Liver (tissue), 9 donors: Measurements from ENCODE around the gene HILPDA. TPM values are rescaled to one million over a fixed set of nuclear protein-coding genes. Genes with fewer than 3 reads are reported as not detected.

Experiments used
- DNase-seq: peaks from one replicate; pipeline ENCODE4 v3.0.0-alpha.2; 2017; ENCODE audit warnings: low spot score
- H3K27ac ChIP-seq, 2 donors: one replicate each; pipeline ENCODE4 v1.7.0; 2013; ENCODE audit warnings: inconsistent platforms in 2 of 2, low read length in 2 of 2, control low read depth in 1 of 2, low read depth in 1 of 2, mild to moderate bottlenecking in 1 of 2
- H3K27me3 ChIP-seq, 4 donors: one replicate each; pipeline versions ENCODE4 v1.6.1 to v1.7.0; 2013; ENCODE audit warnings: low read length in 3 of 4, inconsistent platforms in 1 of 4, mild to moderate bottlenecking in 1 of 4, moderate library complexity in 1 of 4; ENCODE audit not compliant: control insufficient read depth in 4 of 4, insufficient read depth in 4 of 4
- H3K36me3 ChIP-seq, 4 donors: one replicate each; pipeline versions ENCODE4 v1.6.1 to v1.7.0; 2013; ENCODE audit warnings: low read length in 3 of 4, mild to moderate bottlenecking in 3 of 4, low read depth in 1 of 4, moderate library complexity in 1 of 4; ENCODE audit not compliant: control insufficient read depth in 4 of 4, insufficient read depth in 3 of 4
- H3K4me1 ChIP-seq, 4 donors: one replicate each; pipeline versions ENCODE4 v1.6.1 to v1.7.0; 2013; ENCODE audit warnings: low read length in 3 of 4, mild to moderate bottlenecking in 3 of 4, moderate library complexity in 1 of 4; ENCODE audit not compliant: control insufficient read depth in 4 of 4, insufficient read depth in 4 of 4
- H3K4me3 ChIP-seq, 3 donors: one replicate each; pipeline versions ENCODE4 v1.6.1 to v1.7.0; 2013; ENCODE audit warnings: low read length in 3 of 3, control low read depth in 1 of 3, low read depth in 1 of 3, mild to moderate bottlenecking in 1 of 3
- H3K9ac ChIP-seq, 2 donors: one replicate each; pipeline ENCODE4 v1.7.0; 2013; ENCODE audit warnings: low read length in 2 of 2, mild to moderate bottlenecking in 2 of 2, moderate library complexity in 2 of 2, control low read depth in 1 of 2, low read depth in 1 of 2
- H3K9me3 ChIP-seq, 4 donors: one replicate each; pipeline versions ENCODE4 v1.6.1 to v1.7.0; 2013; ENCODE audit warnings: low read length in 3 of 4; ENCODE audit not compliant: control insufficient read depth in 4 of 4
- EGR1 ChIP-seq, 2 donors: IDR thresholded peaks; 2 replicates each; pipeline ENCODE4 v1.6.1; 2016 to 2018; ENCODE audit warnings: antibody characterized with exemption in 2 of 2, low read depth in 2 of 2
- FOXA1 ChIP-seq: IDR thresholded peaks from 2 replicates; pipeline ENCODE4 v1.6.1; 2016; ENCODE audit warnings: antibody characterized with exemption
- FOXA2 ChIP-seq: IDR thresholded peaks from 2 replicates; pipeline ENCODE4 v1.6.1; 2016; ENCODE audit warnings: antibody characterized with exemption
- HNF4G ChIP-seq: IDR thresholded peaks from 2 replicates; pipeline ENCODE4 v1.6.1; 2016; ENCODE audit warnings: antibody characterized with exemption
- JUND ChIP-seq, 2 donors: IDR thresholded peaks; 2 replicates each; pipeline ENCODE4 v1.6.1; 2016; ENCODE audit warnings: antibody characterized with exemption in 2 of 2
- NR2F2 ChIP-seq: IDR thresholded peaks from 2 replicates; pipeline ENCODE4 v1.6.1; 2016; ENCODE audit warnings: antibody characterized with exemption
- RAD21 ChIP-seq, 2 donors: IDR thresholded peaks; 2 replicates each; pipeline ENCODE4 v1.6.1; 2016; ENCODE audit warnings: antibody characterized with exemption in 2 of 2, mild to moderate bottlenecking in 2 of 2
- RXRA ChIP-seq, 2 donors: IDR thresholded peaks; 2 replicates each; pipeline ENCODE4 v1.6.1; 2017 to 2018; ENCODE audit warnings: antibody characterized with exemption in 2 of 2, mild to moderate bottlenecking in 1 of 2
- SP1 ChIP-seq: IDR thresholded peaks from 2 replicates; pipeline ENCODE4 v1.6.1; 2018; ENCODE audit warnings: antibody characterized with exemption, mild to moderate bottlenecking
- TAF1 ChIP-seq: conservative IDR thresholded peaks from 2 replicates; pipeline ENCODE4 v1.6.1; 2016; ENCODE audit warnings: antibody characterized with exemption, mild to moderate bottlenecking
- YY1 ChIP-seq: IDR thresholded peaks from 2 replicates; pipeline ENCODE4 v1.6.1; 2016; ENCODE audit warnings: antibody characterized with exemption, mild to moderate bottlenecking
- WGBS: extraction: QIAGEN DNeasy Blood & Tissue Kit; methylation state at CpG from one replicate; pipeline ENCODE4 v1.1.7; 2013; 5-methylcytosine and 5-hydroxymethylcytosine counted together
- polyA plus RNA-seq, 2 donors: library from polyadenylated mRNA; stranded (reverse) in 1 of 2; unstranded in 1 of 2; fragments of 200-250 nt in 1 of 2; fragments of >200 nt in 1 of 2; fragmentation: Nextera tagmentation in 1 of 2; extraction: Ambion mirVana in 1 of 2; gene quantifications; one replicate each; pipeline versions ENCODE4 v1.2.1 to v1.2.3, GENCODE V29; 2013 to 2015
- total RNA-seq, 2 donors: library from RNA; depleted of rRNA; stranded (reverse); fragments of >200 nt; gene quantifications; one replicate each; pipeline ENCODE4 v1.2.3, GENCODE V29; 2014
- TF ChIP-seq, protein P1 (sequence below): IDR thresholded peaks from 2 replicates; pipeline ENCODE4 v1.6.1; 2016; ENCODE audit warnings: antibody characterized with exemption
- TF ChIP-seq, protein P2 (sequence below): IDR thresholded peaks from 2 replicates; pipeline ENCODE4 v1.6.1; 2016; ENCODE audit warnings: antibody characterized with exemption
- TF ChIP-seq, protein P3 (sequence below): IDR thresholded peaks from 2 replicates; pipeline ENCODE4 v1.6.1; 2016; ENCODE audit warnings: antibody characterized with exemption, mild to moderate bottlenecking
- TF ChIP-seq, protein P4 (sequence below): IDR thresholded peaks from 2 replicates; pipeline ENCODE4 v1.6.1; 2016; ENCODE audit warnings: antibody characterized with exemption
- donor health status: healthy.
- donor health status: healthy.
- donor health status: healthy.
- donor health status: healthy.
- donor health status: healthy.

Gene HILPDA
- total and polyA plus RNA-seq, 4 donors = 3.9 to 5.6 (median 5.2) TPM

DNA sequence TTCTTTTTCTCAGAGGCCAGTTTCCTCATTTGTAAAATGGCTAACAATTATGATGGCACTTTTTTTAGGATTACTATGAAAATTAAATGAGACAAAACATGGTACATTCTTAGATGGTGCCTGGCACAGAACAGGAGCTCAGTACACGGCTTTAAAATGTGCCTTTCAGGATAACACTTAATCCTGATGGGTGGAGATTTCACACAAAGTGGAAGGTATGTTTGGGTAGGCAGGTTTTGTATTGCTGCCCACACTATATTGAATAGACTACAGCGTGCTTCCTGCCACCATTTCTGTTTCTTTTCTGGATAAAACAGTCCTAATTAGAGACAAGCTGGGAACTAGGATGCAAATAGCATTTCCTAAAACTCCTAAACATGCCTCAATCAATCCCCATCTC lies 23.9 kb upstream of the HILPDA start:
- TF ChIP-seq, protein P1, sequence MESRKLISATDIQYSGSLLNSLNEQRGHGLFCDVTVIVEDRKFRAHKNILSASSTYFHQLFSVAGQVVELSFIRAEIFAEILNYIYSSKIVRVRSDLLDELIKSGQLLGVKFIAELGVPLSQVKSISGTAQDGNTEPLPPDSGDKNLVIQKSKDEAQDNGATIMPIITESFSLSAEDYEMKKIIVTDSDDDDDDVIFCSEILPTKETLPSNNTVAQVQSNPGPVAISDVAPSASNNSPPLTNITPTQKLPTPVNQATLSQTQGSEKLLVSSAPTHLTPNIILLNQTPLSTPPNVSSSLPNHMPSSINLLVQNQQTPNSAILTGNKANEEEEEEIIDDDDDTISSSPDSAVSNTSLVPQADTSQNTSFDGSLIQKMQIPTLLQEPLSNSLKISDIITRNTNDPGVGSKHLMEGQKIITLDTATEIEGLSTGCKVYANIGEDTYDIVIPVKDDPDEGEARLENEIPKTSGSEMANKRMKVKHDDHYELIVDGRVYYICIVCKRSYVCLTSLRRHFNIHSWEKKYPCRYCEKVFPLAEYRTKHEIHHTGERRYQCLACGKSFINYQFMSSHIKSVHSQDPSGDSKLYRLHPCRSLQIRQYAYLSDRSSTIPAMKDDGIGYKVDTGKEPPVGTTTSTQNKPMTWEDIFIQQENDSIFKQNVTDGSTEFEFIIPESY = no peak
- no peak for TF ChIP-seq HNF4G
- TF ChIP-seq TAF1 = no peak
- TF ChIP-seq RXRA (IDR thresholded peaks at IDR 0.05) = no peak
- TF ChIP-seq FOXA2 = no peak
- TF ChIP-seq EGR1 (IDR thresholded peaks at IDR 0.05; ENCODE audit: low read depth in 2 of 2) = no peak
- TF ChIP-seq JUND (IDR thresholded peaks at IDR 0.05) = no peak
- no peak for TF ChIP-seq RAD21 (IDR thresholded peaks at IDR 0.05)
- TF ChIP-seq, protein P2, sequence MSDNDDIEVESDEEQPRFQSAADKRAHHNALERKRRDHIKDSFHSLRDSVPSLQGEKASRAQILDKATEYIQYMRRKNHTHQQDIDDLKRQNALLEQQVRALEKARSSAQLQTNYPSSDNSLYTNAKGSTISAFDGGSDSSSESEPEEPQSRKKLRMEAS = no peak
- no peak for TF ChIP-seq FOXA1
- H3K4me1 ChIP-seq = no peaks in the 10 kb centered on the region
- H3K36me3 ChIP-seq = no peaks in the 10 kb centered on the region
- no peaks in the 10 kb centered on the region for H3K9me3 ChIP-seq
- H3K27ac ChIP-seq = no peak overlapping the region
- no peaks in the 10 kb centered on the region for H3K27me3 ChIP-seq
- H3K9ac ChIP-seq = no peak overlapping the region
- no peak overlapping the region for H3K4me3 ChIP-seq
- DNase-seq = no peak
- WGBS = 85% methylated on average over 2 of the region's 2 CpGs

DNA sequence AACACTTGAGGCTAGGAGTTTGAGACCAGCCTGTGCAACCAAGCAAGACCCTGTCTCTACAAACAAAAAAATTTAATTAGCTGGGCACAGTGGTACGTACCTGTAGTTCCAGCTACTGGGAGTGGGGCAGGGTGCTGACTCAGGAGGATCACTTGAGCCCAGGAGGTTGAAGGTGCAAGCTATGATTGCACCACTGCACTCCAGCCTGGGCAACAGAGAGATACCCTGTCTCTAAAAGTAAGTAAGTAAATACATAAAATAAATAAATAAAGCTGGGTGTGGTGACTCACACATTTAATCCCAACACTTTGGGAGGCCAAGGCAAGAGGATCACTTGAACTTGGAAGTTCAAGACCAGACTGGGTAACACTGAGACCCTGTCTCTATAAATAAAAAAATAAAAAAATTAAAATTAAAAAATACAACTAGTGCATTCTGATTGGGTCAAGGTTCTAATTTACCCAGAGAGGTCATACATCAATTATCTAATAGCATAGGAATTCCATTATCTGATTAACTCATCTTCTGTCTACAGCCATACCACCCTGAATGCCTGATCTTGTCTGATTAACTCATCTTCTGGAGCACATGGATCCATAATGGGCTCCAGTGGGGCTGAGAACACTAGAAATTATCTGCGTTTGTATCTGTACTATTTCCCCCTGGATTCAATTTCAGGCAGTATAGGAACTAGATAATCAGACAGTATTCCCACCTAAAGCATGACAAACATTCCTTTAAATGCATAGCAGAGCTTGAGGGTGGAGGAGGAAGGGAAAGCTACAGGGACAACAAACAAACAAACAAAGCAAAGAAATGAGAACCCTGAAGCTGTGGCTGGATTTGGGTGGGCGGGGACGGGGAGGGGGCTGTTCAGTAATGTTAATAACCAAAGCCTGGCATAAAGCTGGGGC lies 21.0 kb upstream of the HILPDA start:
- TF ChIP-seq NR2F2 (no peak), RXRA (IDR thresholded peaks at IDR 0.05) (no peak), HNF4G (no peak), YY1 (no peak), JUND (IDR thresholded peaks at IDR 0.05) (no peak), SP1 (no peak), EGR1 (IDR thresholded peaks at IDR 0.05; ENCODE audit: low read depth in 2 of 2) (no peak)
- TF ChIP-seq, protein P3, sequence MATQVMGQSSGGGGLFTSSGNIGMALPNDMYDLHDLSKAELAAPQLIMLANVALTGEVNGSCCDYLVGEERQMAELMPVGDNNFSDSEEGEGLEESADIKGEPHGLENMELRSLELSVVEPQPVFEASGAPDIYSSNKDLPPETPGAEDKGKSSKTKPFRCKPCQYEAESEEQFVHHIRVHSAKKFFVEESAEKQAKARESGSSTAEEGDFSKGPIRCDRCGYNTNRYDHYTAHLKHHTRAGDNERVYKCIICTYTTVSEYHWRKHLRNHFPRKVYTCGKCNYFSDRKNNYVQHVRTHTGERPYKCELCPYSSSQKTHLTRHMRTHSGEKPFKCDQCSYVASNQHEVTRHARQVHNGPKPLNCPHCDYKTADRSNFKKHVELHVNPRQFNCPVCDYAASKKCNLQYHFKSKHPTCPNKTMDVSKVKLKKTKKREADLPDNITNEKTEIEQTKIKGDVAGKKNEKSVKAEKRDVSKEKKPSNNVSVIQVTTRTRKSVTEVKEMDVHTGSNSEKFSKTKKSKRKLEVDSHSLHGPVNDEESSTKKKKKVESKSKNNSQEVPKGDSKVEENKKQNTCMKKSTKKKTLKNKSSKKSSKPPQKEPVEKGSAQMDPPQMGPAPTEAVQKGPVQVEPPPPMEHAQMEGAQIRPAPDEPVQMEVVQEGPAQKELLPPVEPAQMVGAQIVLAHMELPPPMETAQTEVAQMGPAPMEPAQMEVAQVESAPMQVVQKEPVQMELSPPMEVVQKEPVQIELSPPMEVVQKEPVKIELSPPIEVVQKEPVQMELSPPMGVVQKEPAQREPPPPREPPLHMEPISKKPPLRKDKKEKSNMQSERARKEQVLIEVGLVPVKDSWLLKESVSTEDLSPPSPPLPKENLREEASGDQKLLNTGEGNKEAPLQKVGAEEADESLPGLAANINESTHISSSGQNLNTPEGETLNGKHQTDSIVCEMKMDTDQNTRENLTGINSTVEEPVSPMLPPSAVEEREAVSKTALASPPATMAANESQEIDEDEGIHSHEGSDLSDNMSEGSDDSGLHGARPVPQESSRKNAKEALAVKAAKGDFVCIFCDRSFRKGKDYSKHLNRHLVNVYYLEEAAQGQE = no peak
- TF ChIP-seq, protein P4, sequence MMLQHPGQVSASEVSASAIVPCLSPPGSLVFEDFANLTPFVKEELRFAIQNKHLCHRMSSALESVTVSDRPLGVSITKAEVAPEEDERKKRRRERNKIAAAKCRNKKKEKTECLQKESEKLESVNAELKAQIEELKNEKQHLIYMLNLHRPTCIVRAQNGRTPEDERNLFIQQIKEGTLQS = no peak
- TF ChIP-seq, protein P1 = no peak
- DNase-seq = no peak
- Histone ChIP-seq H3K9ac (no peak overlapping the region), H3K4me3 (no peak overlapping the region), H3K9me3 (no peaks in the 10 kb centered on the region), H3K27me3 (no peaks in the 10 kb centered on the region), H3K36me3 (no peaks in the 10 kb centered on the region), H3K4me1 (no peaks in the 10 kb centered on the region), H3K27ac (no peak overlapping the region)
- 76% methylated on average over 4 of the region's 4 CpGs for WGBS
